H9 (cell line): Measurements from ENCODE around the gene CCDC3. TPM values are rescaled to one million over a fixed set of nuclear protein-coding genes. Genes with fewer than 3 reads are reported as not detected.

Experiments
- DNase-seq: peaks from one replicate; pipeline ENCODE4 v3.0.0-alpha.2; 2017
- H2AFZ ChIP-seq: one replicate; pipeline ENCODE4 v1.6.1; 2013; ENCODE audit warnings: mild to moderate bottlenecking, low read length, control low read depth, moderate library complexity
- H2AK5ac ChIP-seq: 2 replicates; pipeline ENCODE4 v1.6.1; 2013; ENCODE audit warnings: low read length, control low read depth, mixed read lengths; ENCODE audit not compliant: insufficient read length
- H2BK120ac ChIP-seq: one replicate; pipeline ENCODE4 v1.6.1; 2013; ENCODE audit warnings: low read depth, mild to moderate bottlenecking, low read length, control low read depth, inconsistent platforms; ENCODE audit not compliant: poor library complexity, severe bottlenecking
- H2BK12ac ChIP-seq: 2 replicates; pipeline ENCODE4 v1.6.1; 2013; ENCODE audit warnings: low read length, control low read depth, mixed read lengths, low read depth; ENCODE audit not compliant: insufficient read length
- H2BK15ac ChIP-seq: 2 replicates; pipeline ENCODE4 v1.6.1; 2013; ENCODE audit warnings: low read depth, low read length, control low read depth
- H2BK20ac ChIP-seq: one replicate; pipeline ENCODE4 v1.6.1; 2013; ENCODE audit warnings: low read depth, mild to moderate bottlenecking, low read length, control low read depth, inconsistent platforms; ENCODE audit not compliant: poor library complexity, severe bottlenecking
- H2BK5ac ChIP-seq: 2 replicates; pipeline ENCODE4 v1.6.1; 2013; ENCODE audit warnings: low read length, control low read depth, mixed read lengths; ENCODE audit not compliant: insufficient read length
- H3K14ac ChIP-seq: 2 replicates; pipeline ENCODE4 v1.6.1; 2013; ENCODE audit warnings: low read length, control low read depth; ENCODE audit not compliant: insufficient read depth
- H3K18ac ChIP-seq: 2 replicates; pipeline ENCODE4 v1.6.1; 2013; ENCODE audit warnings: low read depth, mild to moderate bottlenecking, mixed read lengths, low read length, control low read depth; ENCODE audit not compliant: insufficient read length
- H3K23ac ChIP-seq: 2 replicates; pipeline ENCODE4 v1.6.1; 2013; ENCODE audit warnings: low read length, control low read depth, mixed read lengths, low read depth; ENCODE audit not compliant: insufficient read length
- H3K23me2 ChIP-seq: 2 replicates; pipeline ENCODE4 v1.6.1; 2013; ENCODE audit warnings: low read depth, mild to moderate bottlenecking, mixed read lengths, low read length, control low read depth; ENCODE audit not compliant: insufficient read length, poor library complexity, severe bottlenecking
- H3K27ac ChIP-seq: 2 replicates; pipeline ENCODE4 v1.5.1; 2013; ENCODE audit warnings: low read length, control low read depth, mixed read lengths, low read depth; ENCODE audit not compliant: insufficient read length
- H3K27me3 ChIP-seq: 2 replicates; pipeline ENCODE4 v1.6.1; 2013; ENCODE audit warnings: low read length, control low read depth, inconsistent platforms; ENCODE audit not compliant: insufficient read depth
- H3K4ac ChIP-seq: 2 replicates; pipeline ENCODE4 v1.6.1; 2013; ENCODE audit warnings: low read depth, mild to moderate bottlenecking, control low read depth, inconsistent platforms, low read length, moderate library complexity
- H3K4me1 ChIP-seq: 2 replicates; pipeline ENCODE4 v1.6.1; 2013; ENCODE audit warnings: low read length, control low read depth, inconsistent platforms; ENCODE audit not compliant: insufficient read depth
- H3K4me2 ChIP-seq: 2 replicates; pipeline ENCODE4 v1.6.1; 2013; ENCODE audit warnings: low read length, control low read depth, mixed read lengths; ENCODE audit not compliant: insufficient read length, insufficient read depth
- H3K56ac ChIP-seq: 2 replicates; pipeline ENCODE4 v1.6.1; 2013; ENCODE audit warnings: low read depth, mild to moderate bottlenecking, mixed read lengths, low read length, control low read depth; ENCODE audit not compliant: insufficient read length
- H3K79me1 ChIP-seq: 2 replicates; pipeline ENCODE4 v1.6.1; 2013; ENCODE audit warnings: low read depth, mild to moderate bottlenecking, moderate library complexity, low read length, control low read depth, inconsistent platforms; ENCODE audit not compliant: insufficient read depth, poor library complexity, severe bottlenecking
- H3K79me2 ChIP-seq: 2 replicates; pipeline ENCODE4 v1.6.1; 2013; ENCODE audit warnings: low read length, control low read depth, inconsistent platforms; ENCODE audit not compliant: insufficient read depth
- H3K9ac ChIP-seq: 2 replicates; pipeline ENCODE4 v1.6.1; 2013; ENCODE audit warnings: low read length, control low read depth, mixed read lengths; ENCODE audit not compliant: insufficient read length; ENCODE audit errors: extremely low read depth
- H3K9me3 ChIP-seq: one replicate; pipeline ENCODE4 v1.6.1; 2013; ENCODE audit warnings: low read depth, low read length, inconsistent platforms; ENCODE audit not compliant: control insufficient read depth
- H3T11ph ChIP-seq: one replicate; pipeline ENCODE4 v1.6.1; 2013; ENCODE audit warnings: mild to moderate bottlenecking, low read length, control low read depth, inconsistent platforms
- H4K20me1 ChIP-seq: one replicate; pipeline ENCODE4 v1.6.1; 2013; ENCODE audit not compliant: control insufficient read depth, insufficient read length, insufficient read depth
- H4K5ac ChIP-seq: 2 replicates; pipeline ENCODE4 v1.6.1; 2013; ENCODE audit warnings: low read depth, mild to moderate bottlenecking, mixed read lengths, low read length, control low read depth; ENCODE audit not compliant: insufficient read length
- H4K8ac ChIP-seq: replicated peaks from 2 replicates; pipeline ENCODE4 v1.6.1; 2013; ENCODE audit warnings: low read length, control low read depth, mixed read lengths, low read depth; ENCODE audit not compliant: insufficient read length
- H4K91ac ChIP-seq: 2 replicates; pipeline ENCODE4 v1.6.1; 2013; ENCODE audit warnings: low read depth, mild to moderate bottlenecking, moderate library complexity, mixed read lengths, low read length, control low read depth; ENCODE audit not compliant: insufficient read length
- H3K27ac Mint-ChIP-seq, 3 experiments: 2 replicates in 2 of 3; 3 replicates in 1 of 3; pipeline ENCODE4 v1.8.0; 2020 to 2021; ENCODE audit warnings: mixed read lengths in 3 of 3, mild to moderate bottlenecking in 1 of 3, moderate library complexity in 1 of 3
- H3K27me3 Mint-ChIP-seq: 2 replicates; pipeline ENCODE4 v1.8.0; 2021; ENCODE audit warnings: low read depth, mild to moderate bottlenecking, moderate library complexity, mixed read lengths
- H3K36me3 Mint-ChIP-seq, 3 experiments: 2 replicates in 2 of 3; 3 replicates in 1 of 3; pipeline ENCODE4 v1.8.0; 2020 to 2021; ENCODE audit warnings: low read depth in 3 of 3, mixed read lengths in 3 of 3; ENCODE audit not compliant: insufficient read depth in 1 of 3
- H3K4me1 Mint-ChIP-seq, 2 experiments: 2 replicates each; pipeline ENCODE4 v1.8.0; 2020; ENCODE audit warnings: mixed read lengths in 2 of 2
- H3K4me3 Mint-ChIP-seq, 2 experiments: 2 replicates in 1 of 2; 3 replicates in 1 of 2; pipeline ENCODE4 v1.8.0; 2020 to 2021; ENCODE audit warnings: mild to moderate bottlenecking in 2 of 2, mixed read lengths in 2 of 2, moderate library complexity in 1 of 2
- H3K9me3 Mint-ChIP-seq, 2 experiments: 2 replicates in 1 of 2; 3 replicates in 1 of 2; pipeline ENCODE4 v1.8.0; 2020; ENCODE audit warnings: mild to moderate bottlenecking in 2 of 2, mixed read lengths in 2 of 2, moderate library complexity in 1 of 2
- CTCF ChIP-seq: fragments of 200-600 bp; sonication (generic); conservative IDR thresholded peaks from 3 replicates; pipeline ENCODE4 v1.8.0; 2021; ENCODE audit warnings: antibody characterized with exemption, mild to moderate bottlenecking
- WGBS: extraction: QIAGEN DNeasy Blood & Tissue Kit; methylation state at CpG from one replicate; pipeline ENCODE4 v1.1.7; 2013; ENCODE audit warnings: missing lambda C conversion rate, low lambda C conversion rate, mixed read lengths; ENCODE audit not compliant: insufficient read length; ENCODE audit errors: extremely low coverage; 5-methylcytosine and 5-hydroxymethylcytosine counted together
- total RNA-seq: library from RNA; stranded (reverse); gene quantifications from 2 replicates; pipeline ENCODE4 v1.2.1, GENCODE V29; 2021

The CCDC3 gene
- total RNA-seq, 1 experiment from 2014 or later = 2.3 TPM

- no peaks in the 10 kb centered on the region for H3K79me1 ChIP-seq
- H3K14ac ChIP-seq = no peak overlapping the region
- H3T11ph ChIP-seq = no peak overlapping the region
- H3K56ac ChIP-seq = no peak overlapping the region
- no peak overlapping the region for H2BK5ac ChIP-seq
- no peak overlapping the region for H3K4me2 ChIP-seq
- H4K20me1 ChIP-seq = no peaks in the 10 kb centered on the region
- H3K23me2 ChIP-seq = no peaks in the 10 kb centered on the region
- H3K9me3 ChIP-seq = peaks cover under 1% of the 10 kb centered on the region
- H4K8ac ChIP-seq = no peak overlapping the region
- no peak for DNase-seq
- no peak overlapping the region for H3K27ac ChIP-seq
- no peak overlapping the region for H4K91ac ChIP-seq
- peaks cover 4 to 8% of the 10 kb centered on the region in 2 experiments; a peak in 3 of 4 replicates for H3K4me1 Mint-ChIP-seq
- no peak overlapping the region for H2BK120ac ChIP-seq
- no peak overlapping the region for H4K5ac ChIP-seq
- no peak overlapping the region for H3K23ac ChIP-seq
- no peak overlapping the region for H2BK15ac ChIP-seq
- H3K18ac ChIP-seq = no peak overlapping the region
- WGBS = no CpG with 5 or more reads among the region's 3 CpGs
- no peak overlapping the region for H3K9ac ChIP-seq
- H3K36me3 Mint-ChIP-seq = peaks cover 0 to 3% (median 0%) of the 10 kb centered on the region in 3 experiments; a peak in 1 of 7 replicates
- peaks cover under 1 to 5% of the 10 kb centered on the region in 2 experiments; a peak in 4 of 5 replicates for H3K9me3 Mint-ChIP-seq
- H3K4me3 Mint-ChIP-seq = no peak overlapping the region
- no peak overlapping the region for H2AFZ ChIP-seq
- H2BK20ac ChIP-seq = no peak overlapping the region
- no peak overlapping the region for H3K4ac ChIP-seq
- no peak overlapping the region for H2AK5ac ChIP-seq
- H2BK12ac ChIP-seq = no peak overlapping the region
- no peaks in the 10 kb centered on the region; the same call in 1 of the 2 replicates for H3K27me3 Mint-ChIP-seq
- no peak for TF ChIP-seq CTCF
- no peaks in the 10 kb centered on the region for H3K4me1 ChIP-seq
- H3K27me3 ChIP-seq = no peaks in the 10 kb centered on the region
- H3K79me2 ChIP-seq = no peaks in the 10 kb centered on the region
- H3K27ac Mint-ChIP-seq = no peak overlapping the region; a peak in 1 of 7 replicates
These were observed 16.7 kb upstream of the CCDC3 start for GRCh38 chr10:13018171-13018570.
